Parathyroid adenoma (tissue), 2 donors: Measurements from ENCODE around the gene NEGR1.

Source experiments
- H2AFZ ChIP-seq: fragments of 300-600 bp; sonication (generic); one replicate; pipeline ENCODE4 v1.7.0; 2017; ENCODE audit warnings: antibody characterized with exemption, mild to moderate bottlenecking
- H3K27ac ChIP-seq: fragments of 300-600 bp; sonication (generic); one replicate; pipeline ENCODE4 v1.7.0; 2017
- H3K27me3 ChIP-seq: fragments of 300-600 bp; sonication (generic); one replicate; pipeline ENCODE4 v1.7.0; 2017; ENCODE audit warnings: low read length; ENCODE audit not compliant: control insufficient read depth, insufficient read depth
- H3K36me3 ChIP-seq: fragments of 300-600 bp; sonication (generic); one replicate; pipeline ENCODE4 v1.7.0; 2017; ENCODE audit warnings: low read length; ENCODE audit not compliant: control insufficient read depth, insufficient read depth
- H3K4me1 ChIP-seq: fragments of 300-600 bp; sonication (generic); one replicate; pipeline ENCODE4 v1.7.0; 2017; ENCODE audit warnings: control low read depth
- H3K4me2 ChIP-seq: fragments of 300-600 bp; sonication (generic); one replicate; pipeline ENCODE4 v1.7.0; 2017; ENCODE audit warnings: low read length
- H3K4me3 ChIP-seq: fragments of 300-600 bp; sonication (generic); one replicate; pipeline ENCODE4 v1.7.0; 2017; ENCODE audit warnings: low read depth, low read length
- H3K79me2 ChIP-seq: fragments of 300-600 bp; sonication (generic); one replicate; pipeline ENCODE4 v1.7.0; 2017; ENCODE audit warnings: control low read depth
- H3K9ac ChIP-seq: fragments of 300-600 bp; sonication (generic); one replicate; pipeline ENCODE4 v1.7.0; 2017; ENCODE audit warnings: mild to moderate bottlenecking
- H3K9me3 ChIP-seq: fragments of 300-600 bp; sonication (generic); one replicate; pipeline ENCODE4 v1.7.0; 2017; ENCODE audit warnings: low read length; ENCODE audit not compliant: control insufficient read depth
- TF ChIP-seq, protein P1 (sequence below): fragments of 300-600 bp; sonication (generic); IDR thresholded peaks from one replicate; pipeline ENCODE4 v1.7.0; 2017; ENCODE audit warnings: antibody characterized with exemption, mild to moderate bottlenecking
- donor health status: primary hyperparathyroidism.

NEGR1 gene

DNA sequence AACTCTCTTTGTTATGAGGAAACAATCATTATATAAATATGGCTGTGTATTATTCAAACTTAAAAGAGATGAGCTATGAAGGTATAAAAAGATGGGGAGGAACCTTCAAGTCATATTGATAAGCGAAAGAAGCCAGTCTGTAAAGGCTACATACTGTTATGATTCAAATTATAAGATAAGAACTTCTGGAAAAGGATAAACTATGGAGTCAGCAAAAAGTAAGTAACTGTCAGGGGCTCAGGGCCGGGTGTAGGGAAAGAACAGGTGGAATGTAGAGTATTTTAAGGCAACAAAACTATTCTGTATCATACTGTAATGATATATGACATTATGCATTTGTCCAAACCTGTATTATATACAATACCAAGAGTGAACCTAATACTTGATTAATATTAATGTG is 628.4 kb downstream of the NEGR1 start:
- Histone ChIP-seq H3K79me2 (no peaks in the 10 kb centered on the region), H3K4me1 (no peaks in the 10 kb centered on the region), H3K27me3 (no peaks in the 10 kb centered on the region), H3K4me2 (no peak overlapping the region), H3K9ac (no peak overlapping the region), H3K9me3 (no peaks in the 10 kb centered on the region), H2AFZ (no peak overlapping the region), H3K4me3 (no peak overlapping the region), H3K27ac (no peak overlapping the region), H3K36me3 (no peaks in the 10 kb centered on the region)
- TF ChIP-seq, protein P1, sequence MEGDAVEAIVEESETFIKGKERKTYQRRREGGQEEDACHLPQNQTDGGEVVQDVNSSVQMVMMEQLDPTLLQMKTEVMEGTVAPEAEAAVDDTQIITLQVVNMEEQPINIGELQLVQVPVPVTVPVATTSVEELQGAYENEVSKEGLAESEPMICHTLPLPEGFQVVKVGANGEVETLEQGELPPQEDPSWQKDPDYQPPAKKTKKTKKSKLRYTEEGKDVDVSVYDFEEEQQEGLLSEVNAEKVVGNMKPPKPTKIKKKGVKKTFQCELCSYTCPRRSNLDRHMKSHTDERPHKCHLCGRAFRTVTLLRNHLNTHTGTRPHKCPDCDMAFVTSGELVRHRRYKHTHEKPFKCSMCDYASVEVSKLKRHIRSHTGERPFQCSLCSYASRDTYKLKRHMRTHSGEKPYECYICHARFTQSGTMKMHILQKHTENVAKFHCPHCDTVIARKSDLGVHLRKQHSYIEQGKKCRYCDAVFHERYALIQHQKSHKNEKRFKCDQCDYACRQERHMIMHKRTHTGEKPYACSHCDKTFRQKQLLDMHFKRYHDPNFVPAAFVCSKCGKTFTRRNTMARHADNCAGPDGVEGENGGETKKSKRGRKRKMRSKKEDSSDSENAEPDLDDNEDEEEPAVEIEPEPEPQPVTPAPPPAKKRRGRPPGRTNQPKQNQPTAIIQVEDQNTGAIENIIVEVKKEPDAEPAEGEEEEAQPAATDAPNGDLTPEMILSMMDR = no peak

DNA sequence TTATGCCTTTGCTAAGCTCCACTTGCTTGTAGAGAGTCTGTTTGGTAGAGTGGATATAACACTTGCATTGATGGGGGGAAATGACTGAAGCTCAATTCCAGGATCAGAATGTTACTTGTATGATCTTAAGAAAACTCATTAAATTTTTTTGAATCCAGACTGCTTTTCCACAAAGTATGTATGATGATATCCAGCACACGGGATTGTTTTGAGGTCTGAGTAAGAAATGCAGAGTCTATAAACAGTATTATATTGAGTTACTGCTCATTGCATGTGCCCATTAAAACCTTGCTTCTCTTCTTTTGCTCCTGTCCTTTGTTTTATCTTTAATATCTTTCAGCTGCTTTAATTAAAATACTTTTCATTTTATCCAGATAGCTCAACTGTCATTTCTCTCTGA is 631.1 kb downstream of the NEGR1 start:
- TF ChIP-seq, protein P1 = no peak
- Histone ChIP-seq H3K9ac (no peak overlapping the region), H3K4me2 (no peak overlapping the region), H3K27me3 (no peaks in the 10 kb centered on the region), H3K4me3 (no peak overlapping the region), H3K9me3 (no peaks in the 10 kb centered on the region), H2AFZ (no peak overlapping the region), H3K79me2 (no peaks in the 10 kb centered on the region), H3K4me1 (no peaks in the 10 kb centered on the region), H3K27ac (no peak overlapping the region), H3K36me3 (no peaks in the 10 kb centered on the region)

DNA sequence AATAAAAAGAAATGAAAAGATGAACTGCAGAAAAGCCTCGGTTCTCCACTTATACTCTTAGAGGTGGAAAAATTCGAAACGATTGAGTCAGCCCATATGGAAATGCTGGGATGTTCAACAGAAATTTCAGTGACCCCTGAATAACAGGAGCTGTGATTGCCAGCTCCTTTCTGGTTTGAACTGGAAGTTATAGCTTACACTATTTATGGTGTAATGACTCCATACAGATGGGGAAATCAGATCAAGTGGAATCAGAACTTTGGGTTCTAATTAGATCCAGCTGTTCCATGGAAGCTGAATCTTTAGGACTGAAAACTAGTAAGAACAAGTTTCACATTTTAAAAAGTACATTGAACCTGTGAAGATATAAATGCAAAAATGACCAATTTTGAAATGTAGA is 632.2 kb downstream of the NEGR1 start:
- H3K27me3 ChIP-seq = no peaks in the 10 kb centered on the region
- no peaks in the 10 kb centered on the region for H3K4me1 ChIP-seq
- TF ChIP-seq, protein P1 = no peak
- H3K79me2 ChIP-seq = no peaks in the 10 kb centered on the region
- H3K4me2 ChIP-seq = no peak overlapping the region
- no peak overlapping the region for H3K27ac ChIP-seq
- H3K36me3 ChIP-seq = no peaks in the 10 kb centered on the region
- no peak overlapping the region for H3K4me3 ChIP-seq
- no peaks in the 10 kb centered on the region for H3K9me3 ChIP-seq
- no peak overlapping the region for H2AFZ ChIP-seq
- no peak overlapping the region for H3K9ac ChIP-seq

DNA sequence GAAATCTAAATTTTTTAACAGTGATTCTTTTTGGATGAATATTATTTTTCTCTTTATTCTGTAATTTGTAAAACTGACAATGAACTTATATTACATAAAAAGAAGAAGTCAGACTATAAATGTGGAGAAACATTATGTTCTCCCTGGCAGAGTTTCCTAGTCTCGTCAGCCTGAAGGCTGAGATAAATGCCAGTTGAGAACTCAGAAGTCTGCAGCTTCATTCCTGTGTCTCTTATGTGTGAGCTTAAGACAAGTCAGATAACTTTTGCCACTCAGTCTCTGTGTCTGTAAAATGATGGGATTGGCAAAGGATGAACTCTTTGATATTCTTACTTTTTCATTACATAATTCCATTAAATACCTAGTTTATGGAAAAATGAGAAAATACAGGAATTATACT is 632.7 kb downstream of the NEGR1 start:
- H3K9me3 ChIP-seq = no peaks in the 10 kb centered on the region
- TF ChIP-seq, protein P1 = no peak
- no peak overlapping the region for H3K4me3 ChIP-seq
- no peaks in the 10 kb centered on the region for H3K36me3 ChIP-seq
- H3K79me2 ChIP-seq = no peaks in the 10 kb centered on the region
- H2AFZ ChIP-seq = no peak overlapping the region
- H3K27ac ChIP-seq = no peak overlapping the region
- H3K4me1 ChIP-seq = no peaks in the 10 kb centered on the region
- no peak overlapping the region for H3K9ac ChIP-seq
- H3K27me3 ChIP-seq = no peaks in the 10 kb centered on the region
- H3K4me2 ChIP-seq = no peak overlapping the region

DNA sequence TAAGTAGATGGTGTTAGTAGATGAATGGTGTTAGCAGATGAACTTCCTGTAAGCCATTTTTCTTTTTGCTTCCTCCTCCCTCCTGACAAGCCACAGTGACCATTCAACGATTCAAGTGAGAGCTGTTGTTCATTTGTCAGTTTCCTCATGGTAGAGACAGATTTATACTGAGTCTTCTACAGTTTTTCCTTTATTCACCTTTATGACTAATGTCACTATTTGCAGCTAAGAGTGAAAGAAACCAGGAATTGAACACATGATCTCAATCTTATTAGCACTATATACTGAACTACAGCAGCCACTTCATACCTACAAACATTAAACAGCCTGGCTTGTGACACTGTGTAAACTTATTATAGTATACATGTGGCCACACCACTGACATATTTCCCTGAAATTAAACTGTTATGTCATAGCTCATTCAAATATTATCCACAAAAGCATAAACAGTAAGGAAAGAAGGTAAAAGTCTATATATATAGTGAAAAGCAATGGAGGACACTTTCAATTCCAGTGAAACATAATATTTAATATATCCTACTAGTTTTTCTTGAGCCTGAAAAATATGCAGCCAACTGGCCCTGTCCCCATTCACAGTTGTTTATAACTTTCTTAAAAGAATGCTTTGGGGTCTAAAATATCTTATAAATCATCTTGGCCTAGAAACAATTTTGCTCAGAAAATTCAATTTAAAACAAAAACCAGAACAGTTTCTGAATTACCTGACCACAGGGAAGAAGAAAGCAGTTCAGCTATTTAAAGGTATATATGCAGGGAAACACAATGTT is 634.6 kb downstream of the NEGR1 start:
- no peak overlapping the region for H3K4me3 ChIP-seq
- no peaks in the 10 kb centered on the region for H3K9me3 ChIP-seq
- no peaks in the 10 kb centered on the region for H3K4me1 ChIP-seq
- H3K27ac ChIP-seq = no peak overlapping the region
- no peaks in the 10 kb centered on the region for H3K27me3 ChIP-seq
- H2AFZ ChIP-seq = no peak overlapping the region
- no peak overlapping the region for H3K9ac ChIP-seq
- TF ChIP-seq, protein P1 = no peak
- H3K36me3 ChIP-seq = no peaks in the 10 kb centered on the region
- H3K79me2 ChIP-seq = no peaks in the 10 kb centered on the region
- H3K4me2 ChIP-seq = no peak overlapping the region
